ENCODE results near the gene TKT. TPM values are rescaled to one million over a fixed set of nuclear protein-coding genes. Genes with fewer than 3 reads are reported as not detected.

Gene TKT
- total RNA-seq, 6 experiments from 2014 or later, result 335 to 562 (median 471) TPM

GRCh38 chr3:53188720-53189119 is 67.1 kb downstream of the TKT start:
- H3K27ac Mint-ChIP-seq, result no peak overlapping the region
- no peaks in the 10 kb centered on the region for H3K9me3 Mint-ChIP-seq
- peaks cover 17% of the 10 kb centered on the region for H3K4me1 Mint-ChIP-seq (ENCODE audit: low read depth)
- H3K36me3 Mint-ChIP-seq (ENCODE audit: low read depth), result peaks cover 8% of the 10 kb centered on the region; the same call in 1 of the 2 replicates
- DNase-seq, result no peak
- peaks cover 1% of the 10 kb centered on the region; the same call in 1 of the 2 replicates for H3K27me3 Mint-ChIP-seq (ENCODE audit: insufficient read depth)
- no peak for TF ChIP-seq CTCF (IDR thresholded peaks at IDR 0.05)
- H3K4me3 Mint-ChIP-seq, result no peak overlapping the region

- Mint-ChIP-seq H3K36me3 (ENCODE audit: low read depth) (peaks cover 8% of the 10 kb centered on the region; the same call in 1 of the 2 replicates), H3K9me3 (no peaks in the 10 kb centered on the region), H3K4me1 (ENCODE audit: low read depth) (peaks cover 14% of the 10 kb centered on the region), H3K4me3 (no peak overlapping the region), H3K27me3 (ENCODE audit: insufficient read depth) (peaks cover 1% of the 10 kb centered on the region; the same call in 1 of the 2 replicates), H3K27ac (no peak overlapping the region)
- no peak for DNase-seq
- no peak for TF ChIP-seq CTCF (IDR thresholded peaks at IDR 0.05)
Measured at GRCh38 chr3:53188136-53188685, 67.6 kb downstream of the TKT start.

GRCh38 chr3:53187430-53187829 is 68.4 kb downstream of the TKT start:
- Mint-ChIP-seq H3K4me3 (no peak overlapping the region), H3K9me3 (no peaks in the 10 kb centered on the region), H3K27me3 (ENCODE audit: insufficient read depth) (peaks cover 1% of the 10 kb centered on the region; the same call in 1 of the 2 replicates), H3K27ac (0 out of 2 replicates have a peak overlapping the region, but pooled peaks have one; percentile 6), H3K4me1 (ENCODE audit: low read depth) (peaks cover 9% of the 10 kb centered on the region), H3K36me3 (ENCODE audit: low read depth) (peaks cover 13% of the 10 kb centered on the region)
- no peak for DNase-seq
- no peak for TF ChIP-seq CTCF (IDR thresholded peaks at IDR 0.05)

- H3K36me3 Mint-ChIP-seq (ENCODE audit: low read depth), result peaks cover 17% of the 10 kb centered on the region
- H3K27me3 Mint-ChIP-seq (ENCODE audit: insufficient read depth), result peaks cover 1% of the 10 kb centered on the region; the same call in 1 of the 2 replicates
Measured at GRCh38 chr3:53186726-53187125, 69.1 kb downstream of the TKT start.

GRCh38 chr3:53185761-53186465 is 69.9 kb downstream of the TKT start:
- Mint-ChIP-seq H3K27ac (no peak overlapping the region), H3K27me3 (ENCODE audit: insufficient read depth) (peaks cover 1% of the 10 kb centered on the region; the same call in 1 of the 2 replicates), H3K4me1 (ENCODE audit: low read depth) (peaks cover 9% of the 10 kb centered on the region), H3K4me3 (no peak overlapping the region), H3K36me3 (ENCODE audit: low read depth) (peaks cover 17% of the 10 kb centered on the region), H3K9me3 (no peaks in the 10 kb centered on the region)
- no peak for TF ChIP-seq CTCF (IDR thresholded peaks at IDR 0.05)
- no peak for DNase-seq

More at GRCh38 chr3:53186726-53187125, 69.1 kb downstream of the TKT start:
- H3K4me3 Mint-ChIP-seq, result no peak overlapping the region
- H3K27ac Mint-ChIP-seq, result no peak overlapping the region
- DNase-seq, result no peak
- no peaks in the 10 kb centered on the region for H3K9me3 Mint-ChIP-seq
- no peak for TF ChIP-seq CTCF (IDR thresholded peaks at IDR 0.05)
- H3K4me1 Mint-ChIP-seq (ENCODE audit: low read depth), result peaks cover 9% of the 10 kb centered on the region
